Right lobe of liver (tissue), 6 donors: Measurements from ENCODE around the gene GRM3. TPM values are rescaled to one million over a fixed set of nuclear protein-coding genes. Genes with fewer than 3 reads are reported as not detected.

Experiments used
- ATAC-seq, 4 donors: fragments of 200-7000 bp; cut with Tn5 transposase; one replicate each; pipeline ENCODE4 v1.9.1; 2020; ENCODE audit warnings: mild to moderate bottlenecking in 4 of 4, moderate library complexity in 4 of 4
- DNase-seq, 3 donors: peaks; one replicate each; pipeline ENCODE4 v3.0.0-alpha.2; 2020
- H3K27ac ChIP-seq, 3 donors: fragments of 200-600 bp; one replicate each; pipeline ENCODE4 v1.8.0; 2022
- H3K27me3 ChIP-seq, 2 donors: fragments of 200-600 bp; one replicate each; pipeline ENCODE4 v1.8.0; 2022
- H3K36me3 ChIP-seq, 4 donors: fragments of 200-600 bp; sonication (generic) in 1 of 4; one replicate each; pipeline versions ENCODE4 v1.5.1 to v1.8.0; 2017 to 2022; ENCODE audit warnings: control low read depth in 1 of 4
- H3K4me1 ChIP-seq, 4 donors: fragments of 200-600 bp; sonication (generic) in 1 of 4; one replicate each; pipeline versions ENCODE4 v1.5.1 to v1.8.0; 2017 to 2022; ENCODE audit warnings: control low read depth in 1 of 4
- H3K4me3 ChIP-seq, 3 donors: fragments of 200-600 bp; one replicate each; pipeline ENCODE4 v1.8.0; 2022
- H3K9me3 ChIP-seq, 4 donors: fragments of 200-600 bp; sonication (generic) in 1 of 4; one replicate each; pipeline versions ENCODE4 v1.5.1 to v1.8.0; 2017 to 2022; ENCODE audit warnings: control low read depth in 1 of 4
- CTCF ChIP-seq, 4 donors: fragments of 200-600 bp in 3 of 4; fragments of 450-650 bp in 1 of 4; IDR thresholded peaks; one replicate each; pipeline versions ENCODE4 v1.5.1 to v1.8.0; 2016 to 2022; ENCODE audit warnings: antibody characterized with exemption in 4 of 4, mild to moderate bottlenecking in 2 of 4
- POLR2A ChIP-seq: fragments of 450-650 bp; IDR thresholded peaks from one replicate; pipeline ENCODE4 v1.6.1; 2017; ENCODE audit warnings: antibody characterized with exemption, mild to moderate bottlenecking
- WGBS: methylation state at CpG from one replicate; pipeline ENCODE4 v1.1.6; 2018; ENCODE audit warnings: low coverage, low lambda C conversion rate; ENCODE audit not compliant: insufficient coverage; ENCODE audit errors: missing lambda C conversion rate; 5-methylcytosine and 5-hydroxymethylcytosine counted together
- intact Hi-C, 2 donors: fragments of 100-400 bp; cut with DNase I; formaldehyde crosslinking; loops; one replicate each; pipeline versions ENCODE4 v1.11.2 to v1.14.1; 2022
- total RNA-seq, 6 experiments: library from RNA; depleted of rRNA in 2 of 6; stranded (reverse); fragments of >200 nt in 2 of 6; fragmentation: NEBNext Ultra II Directional in 3 of 6; extraction: Animal tissue kit (Norgen Biotek cat#: 25700) in 3 of 6; gene quantifications; one replicate each; pipeline versions ENCODE4 v1.1.0 to v1.2.4, GENCODE V29; 2016 to 2023
- donor health status: DM: no; HTN: yes; CAD: no.
- donor health status: DM: no; HTN: no; CAD: no.
- donor health status: DM: no; HTN: no; CAD: no.
- donor health status: DM: no; HTN: yes; CAD: no.
- donor health status: DM: no; HTN: yes; CAD: no.

Gene GRM3
- total RNA-seq, 6 experiments from 2014 or later: 0.12 TPM; not detected in 5

- H3K4me1 ChIP-seq: no peaks in the 10 kb centered on the region
- DNase-seq: no peak
- 31% methylated on average over 1 of the region's 1 CpG for WGBS
- H3K27ac ChIP-seq: no peak overlapping the region
- no peaks in the 10 kb centered on the region for H3K27me3 ChIP-seq
- H3K4me3 ChIP-seq: no peak overlapping the region
- H3K9me3 ChIP-seq: no peaks in the 10 kb centered on the region
- ATAC-seq: no peak
- no peaks in the 10 kb centered on the region for H3K36me3 ChIP-seq
- TF ChIP-seq POLR2A (no peak), CTCF (IDR thresholded peaks at IDR 0.05) (no peak)
- intact Hi-C loops: no loop called here
Measured at GRCh38 chr7:86720306-86720705, 76.6 kb downstream of the GRM3 start.

DNA sequence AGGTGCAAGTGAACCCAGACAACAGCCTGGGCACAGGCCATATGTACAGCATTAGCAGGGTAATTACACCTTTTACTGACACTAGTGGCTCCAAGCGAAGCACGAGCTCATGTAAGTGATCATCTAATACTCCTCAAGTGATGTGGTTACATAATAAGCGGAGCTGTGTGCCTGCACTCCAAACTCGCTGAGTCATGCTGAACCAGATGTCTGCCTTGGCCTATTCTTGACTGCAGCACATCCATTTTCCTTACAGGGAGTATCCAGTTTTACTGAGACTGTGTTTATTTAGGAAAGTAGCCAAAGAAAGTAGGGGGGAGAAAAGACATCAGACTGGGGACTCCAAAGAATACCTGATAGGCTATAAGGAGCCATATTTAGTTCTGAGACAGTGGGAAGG lies 90.1 kb downstream of the GRM3 start:
- Histone ChIP-seq H3K4me3 (no peak overlapping the region), H3K27me3 (no peaks in the 10 kb centered on the region), H3K36me3 (no peaks in the 10 kb centered on the region), H3K27ac (no peak overlapping the region), H3K4me1 (no peaks in the 10 kb centered on the region), H3K9me3 (no peaks in the 10 kb centered on the region)
- ATAC-seq (no peak), DNase-seq (no peak)
- no peak for TF ChIP-seq POLR2A
- no peak for TF ChIP-seq CTCF (IDR thresholded peaks at IDR 0.05)
- 95% methylated on average over 3 of the region's 4 CpGs for whole genome bisulfite sequencing
- intact Hi-C loops: no loop called here

DNA sequence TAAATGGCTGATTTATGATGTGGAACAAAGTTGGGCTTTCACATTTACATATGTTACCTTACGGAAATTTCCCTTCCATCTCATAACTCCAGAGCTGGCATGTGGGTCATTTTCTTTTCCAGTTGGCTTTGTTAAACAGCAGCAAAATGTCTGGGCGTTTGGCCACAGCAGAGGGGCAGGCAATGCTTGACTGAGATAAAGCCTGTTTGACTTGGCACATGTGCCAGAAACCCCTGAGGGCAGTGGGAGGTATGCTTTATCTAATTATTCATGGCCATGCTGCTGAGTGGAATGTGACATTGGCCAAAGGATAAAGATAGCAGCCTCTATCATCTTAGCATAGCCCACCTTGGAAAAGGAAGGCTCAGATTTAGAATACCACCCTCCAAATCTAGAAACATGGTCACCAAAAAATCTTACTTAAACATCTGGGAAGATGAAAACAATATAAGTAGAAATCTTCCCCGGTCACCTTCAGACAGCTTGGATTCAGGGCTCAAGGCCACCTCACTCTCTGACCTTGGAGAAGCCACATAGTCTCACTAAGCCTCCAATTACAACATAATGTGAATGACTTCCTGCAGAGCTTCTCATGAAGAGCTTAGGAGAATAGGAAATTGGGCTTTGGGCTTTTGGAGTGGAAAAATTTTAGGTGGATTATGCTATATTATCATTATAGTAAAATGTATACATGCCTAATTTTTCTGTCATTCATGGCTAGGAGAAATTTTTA lies 101.5 kb downstream of the GRM3 start:
- Histone ChIP-seq H3K36me3 (no peaks in the 10 kb centered on the region), H3K27me3 (no peaks in the 10 kb centered on the region), H3K4me3 (no peak overlapping the region), H3K9me3 (no peaks in the 10 kb centered on the region), H3K27ac (no peak overlapping the region), H3K4me1 (peaks cover 0 to 5% (median 0%) of the 10 kb centered on the region in 4 donors)
- DNase-seq (peak; percentile 45 to 65 (median 55)), ATAC-seq (peak; percentile 58 to 92 (median 78))
- WGBS: 45% methylated on average over 3 of the region's 3 CpGs
- intact Hi-C loops: no loop called here
- TF ChIP-seq CTCF (IDR thresholded peaks at IDR 0.05) (no peak), POLR2A (no peak)

GRCh38 chr7:86747698-86748097 lies 104.0 kb downstream of the GRM3 start:
- no peak for DNase-seq
- Histone ChIP-seq H3K4me3 (no peak overlapping the region), H3K27me3 (no peaks in the 10 kb centered on the region), H3K4me1 (peaks cover 0 to 11% (median 0%) of the 10 kb centered on the region in 4 donors), H3K36me3 (no peaks in the 10 kb centered on the region), H3K9me3 (no peaks in the 10 kb centered on the region), H3K27ac (no peak overlapping the region)
- no peak for ATAC-seq
- WGBS: 42% methylated on average over 3 of the region's 3 CpGs
- TF ChIP-seq CTCF (IDR thresholded peaks at IDR 0.05) (no peak), POLR2A (no peak)
- intact Hi-C loops: no loop called here
